GM11168 (cell line): ENCODE results near the gene EIF2AK3.
"Not testable (repeated sequence)": the region's sequence is repeated elsewhere in the genome, so short reads cannot be mapped to it uniquely, and the experiment has no call there.

Experiments used
- in situ Hi-C: fragments of 300-500 bp; cut with MboI; formaldehyde crosslinking; loops from one replicate; pipeline ENCODE4 v1.12.0; 2022; ENCODE audit warnings: low sequenced_read_pairs; ENCODE audit not compliant: unreplicated experiment

Gene EIF2AK3

GRCh38 chr2:88549616-88550292 lies 77.5 kb downstream of the EIF2AK3 start:
- in situ Hi-C loops: no loop called here

GRCh38 chr2:88546291-88546690 lies 81.0 kb downstream of the EIF2AK3 start:
- in situ Hi-C loops: not testable (repeated sequence)

- in situ Hi-C loops: no loop called here
These were observed 82.1 kb downstream of the EIF2AK3 start for GRCh38 chr2:88545118-88545517.

- in situ Hi-C loops: no loop called here
These were observed 83.7 kb downstream of the EIF2AK3 start for GRCh38 chr2:88543541-88544057.

- in situ Hi-C loops: no loop called here
These were observed 84.6 kb downstream of the EIF2AK3 start for GRCh38 chr2:88542668-88543067.

DNA sequence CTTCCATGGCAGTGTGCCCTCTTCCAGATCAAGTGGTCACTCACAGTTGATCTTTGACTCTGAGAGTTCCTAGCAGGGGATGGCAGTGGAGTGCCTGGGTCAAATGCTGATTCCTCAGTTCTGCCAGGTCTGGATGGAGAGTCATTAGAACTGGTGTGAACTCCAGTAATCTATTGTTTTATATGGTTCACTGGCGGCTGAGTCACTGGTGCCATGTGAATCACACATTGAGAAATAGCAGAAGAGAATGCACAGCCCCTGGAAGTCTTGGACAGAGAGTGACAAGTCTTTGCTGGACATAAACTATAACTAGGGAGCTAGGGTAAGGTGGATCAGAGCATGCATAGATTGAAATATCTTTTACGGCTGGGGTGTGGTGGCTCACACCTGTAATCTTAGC lies 86.9 kb downstream of the EIF2AK3 start:
- in situ Hi-C loops: no loop called here

DNA sequence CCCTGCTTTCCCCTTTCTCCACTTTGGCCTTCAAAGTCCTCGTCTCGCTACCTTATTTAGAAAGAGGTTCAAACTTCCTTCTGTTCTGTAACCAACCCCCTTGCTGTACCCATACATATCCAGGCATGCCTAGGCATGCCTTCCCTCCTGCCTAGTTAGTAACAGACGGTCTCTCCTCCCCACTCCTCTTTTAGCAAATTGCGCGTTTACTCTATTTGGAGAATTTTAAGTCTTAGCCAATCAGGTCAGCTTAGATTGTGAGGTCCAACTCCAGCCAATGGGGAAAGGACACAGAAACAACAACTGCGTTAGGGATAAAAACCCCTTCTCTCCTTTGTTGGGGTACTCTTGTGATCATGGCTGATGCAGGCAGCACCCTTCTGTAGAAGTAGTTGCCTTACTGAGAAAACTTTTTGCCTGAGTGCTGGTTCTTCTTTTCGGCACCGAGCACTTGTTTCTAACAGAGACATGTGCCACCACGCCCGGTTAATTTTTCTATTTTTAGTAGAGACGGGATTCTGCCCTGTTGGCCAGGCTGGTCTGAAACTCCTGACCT lies 88.8 kb downstream of the EIF2AK3 start:
- in situ Hi-C loops: no loop called here

DNA sequence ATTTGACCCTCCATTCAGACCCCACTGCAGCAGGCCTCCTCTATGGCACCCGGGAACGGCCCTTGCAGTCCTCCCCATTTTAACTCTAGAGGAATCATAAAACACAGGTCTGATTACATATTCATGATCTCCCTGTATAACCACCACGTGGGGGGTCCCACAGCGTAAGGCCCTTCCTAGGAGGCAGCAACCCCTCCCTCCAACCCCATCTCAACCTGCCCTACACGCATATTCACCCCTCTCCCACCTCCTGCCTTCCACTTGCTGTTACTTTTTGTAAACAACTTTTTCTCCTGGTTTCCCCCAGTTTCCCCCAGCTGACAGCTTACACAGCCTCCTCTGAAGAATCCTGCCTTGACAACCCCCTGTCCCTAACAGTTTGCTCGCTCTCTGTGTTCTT lies 89.6 kb downstream of the EIF2AK3 start:
- in situ Hi-C loops: no loop called here

- in situ Hi-C loops: no loop called here
These were observed 97.2 kb downstream of the EIF2AK3 start for GRCh38 chr2:88530081-88530480.

DNA sequence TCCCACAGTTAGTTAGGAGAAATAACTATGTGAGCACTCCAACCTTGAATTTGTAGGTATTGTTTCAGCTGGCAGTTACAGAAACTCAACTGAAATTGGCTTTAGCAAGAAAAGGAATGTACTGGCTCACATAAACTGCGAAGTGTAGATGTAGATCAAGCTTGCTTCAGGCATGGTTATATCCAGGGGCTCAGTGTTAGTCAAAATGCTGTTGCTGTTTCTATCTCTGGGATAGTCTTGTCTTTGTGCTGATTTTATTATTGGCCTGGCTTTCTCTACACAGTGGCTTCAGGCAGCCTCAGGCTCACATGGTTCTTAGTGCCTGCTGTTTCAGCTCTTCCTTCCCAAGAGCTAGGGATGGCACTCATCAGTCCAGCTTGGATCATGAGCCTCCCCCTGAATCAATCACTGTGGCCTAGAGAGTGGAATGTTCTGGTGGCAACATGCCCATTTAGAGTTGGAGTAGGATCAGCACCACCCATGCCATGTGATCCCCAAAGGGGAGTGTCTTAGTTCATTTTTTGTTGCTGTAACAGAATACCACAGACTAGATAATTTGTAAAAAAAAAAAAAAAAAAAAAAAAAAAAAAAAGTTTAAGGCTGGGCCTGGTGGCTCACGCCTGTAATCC lies 105.7 kb downstream of the EIF2AK3 start:
- in situ Hi-C loops: no loop called here

GRCh38 chr2:88517759-88518201 lies 109.5 kb downstream of the EIF2AK3 start:
- in situ Hi-C loops: no loop called here
